MM.1S (cell line): ENCODE results near the gene GSTA5.

Source experiments
- EZH2 ChIP-seq: fragments of 300-600 bp; sonication (generic); optimal IDR thresholded peaks from 2 replicates; pipeline ENCODE3; 2017; ENCODE audit warnings: low read depth, mild to moderate bottlenecking, antibody characterized with exemption, low read length, mixed read lengths
- EZH2phosphoT487 ChIP-seq: fragments of 300-600 bp; sonication (generic); IDR thresholded peaks from 2 replicates; pipeline ENCODE4 v1.6.1; 2018; ENCODE audit warnings: antibody characterized with exemption, low read length
- TF ChIP-seq, protein P1 (sequence below): fragments of 300-600 bp; sonication (generic); IDR thresholded peaks from 2 replicates; pipeline ENCODE4 v1.5.1; 2016; ENCODE audit warnings: antibody characterized with exemption, low read length, mixed read lengths

GRCh38 chr6:52802806-52803205, 37.8 kb downstream of the GSTA5 start:
- TF ChIP-seq, protein P1, sequence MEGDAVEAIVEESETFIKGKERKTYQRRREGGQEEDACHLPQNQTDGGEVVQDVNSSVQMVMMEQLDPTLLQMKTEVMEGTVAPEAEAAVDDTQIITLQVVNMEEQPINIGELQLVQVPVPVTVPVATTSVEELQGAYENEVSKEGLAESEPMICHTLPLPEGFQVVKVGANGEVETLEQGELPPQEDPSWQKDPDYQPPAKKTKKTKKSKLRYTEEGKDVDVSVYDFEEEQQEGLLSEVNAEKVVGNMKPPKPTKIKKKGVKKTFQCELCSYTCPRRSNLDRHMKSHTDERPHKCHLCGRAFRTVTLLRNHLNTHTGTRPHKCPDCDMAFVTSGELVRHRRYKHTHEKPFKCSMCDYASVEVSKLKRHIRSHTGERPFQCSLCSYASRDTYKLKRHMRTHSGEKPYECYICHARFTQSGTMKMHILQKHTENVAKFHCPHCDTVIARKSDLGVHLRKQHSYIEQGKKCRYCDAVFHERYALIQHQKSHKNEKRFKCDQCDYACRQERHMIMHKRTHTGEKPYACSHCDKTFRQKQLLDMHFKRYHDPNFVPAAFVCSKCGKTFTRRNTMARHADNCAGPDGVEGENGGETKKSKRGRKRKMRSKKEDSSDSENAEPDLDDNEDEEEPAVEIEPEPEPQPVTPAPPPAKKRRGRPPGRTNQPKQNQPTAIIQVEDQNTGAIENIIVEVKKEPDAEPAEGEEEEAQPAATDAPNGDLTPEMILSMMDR: no peak
- TF ChIP-seq EZH2phosphoT487: no peak
- TF ChIP-seq EZH2: no peak
